Measurements from ENCODE around the gene ARHGEF1. TPM values are rescaled to one million over a fixed set of nuclear protein-coding genes. Genes with fewer than 3 reads are reported as not detected.
A peak's percentile ranks its signal among the peaks of the same experiment; 100 is the strongest.
"Not testable (repeated sequence)": the region's sequence is repeated elsewhere in the genome, so short reads cannot be mapped to it uniquely, and the experiment has no call there.

ARHGEF1 gene
- total RNA-seq, 1 donor from 2014 or later = 27.9 TPM

DNA sequence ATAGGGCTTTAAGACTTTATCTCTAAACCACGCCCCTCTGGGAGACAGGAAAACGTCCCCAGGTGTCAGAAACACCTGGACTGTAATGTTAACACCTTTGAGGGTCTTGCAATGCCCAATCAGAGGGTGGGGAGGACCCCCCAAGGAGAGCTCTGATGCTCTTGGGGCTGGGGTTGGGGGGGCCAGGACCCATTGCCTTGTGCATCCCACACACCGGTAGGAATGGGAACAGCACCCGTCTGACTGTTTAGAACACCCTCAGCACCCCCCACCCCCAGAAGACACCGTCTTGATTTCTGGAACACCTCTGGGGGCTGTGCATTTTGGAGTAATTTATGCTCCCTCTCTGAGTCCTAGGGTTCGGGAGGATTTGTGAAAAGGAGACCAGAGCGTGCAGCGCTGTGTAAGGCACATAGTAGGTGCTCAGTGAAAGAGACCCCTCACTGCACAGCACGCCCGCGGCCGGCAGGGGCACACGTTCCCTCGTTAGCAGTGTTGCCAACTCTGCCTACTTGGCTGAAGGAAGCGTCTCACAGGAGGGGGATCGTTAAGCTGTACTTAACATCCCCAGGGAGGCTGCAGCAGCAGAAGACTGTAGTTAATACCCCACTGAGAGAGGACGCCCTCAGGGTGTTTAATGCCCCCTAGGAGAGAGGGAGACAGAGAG is 48.1 kb downstream of the ARHGEF1 start:
- DNase-seq (ENCODE audit: low read depth in 2 of 2) = peak in 1 of 2 donors; percentile 15

DNA sequence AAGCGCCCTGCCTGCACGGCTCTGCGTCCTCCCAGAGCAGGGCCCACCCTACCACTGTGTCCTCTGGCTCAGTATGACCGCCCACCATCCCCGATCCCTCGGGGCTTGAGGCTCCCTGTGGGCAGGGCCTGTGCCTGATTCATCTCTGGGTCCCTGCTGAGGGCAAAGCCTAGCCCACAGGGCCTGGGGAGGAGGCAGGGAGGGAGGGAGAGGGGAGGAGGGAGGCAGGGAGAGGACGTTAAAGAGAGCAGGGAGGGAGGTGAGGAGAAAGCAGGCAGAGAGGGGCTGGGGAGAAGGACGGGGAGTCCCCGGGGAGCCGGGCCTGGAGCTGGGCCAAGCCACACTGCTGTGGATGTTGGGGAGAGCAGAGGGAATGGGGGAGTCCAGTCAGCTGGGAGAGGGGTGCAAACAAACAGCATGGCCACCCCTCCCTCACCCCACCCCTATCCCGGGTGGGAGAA is 49.3 kb downstream of the ARHGEF1 start:
- DNase-seq (ENCODE audit: low read depth in 2 of 2) = no peak

DNA sequence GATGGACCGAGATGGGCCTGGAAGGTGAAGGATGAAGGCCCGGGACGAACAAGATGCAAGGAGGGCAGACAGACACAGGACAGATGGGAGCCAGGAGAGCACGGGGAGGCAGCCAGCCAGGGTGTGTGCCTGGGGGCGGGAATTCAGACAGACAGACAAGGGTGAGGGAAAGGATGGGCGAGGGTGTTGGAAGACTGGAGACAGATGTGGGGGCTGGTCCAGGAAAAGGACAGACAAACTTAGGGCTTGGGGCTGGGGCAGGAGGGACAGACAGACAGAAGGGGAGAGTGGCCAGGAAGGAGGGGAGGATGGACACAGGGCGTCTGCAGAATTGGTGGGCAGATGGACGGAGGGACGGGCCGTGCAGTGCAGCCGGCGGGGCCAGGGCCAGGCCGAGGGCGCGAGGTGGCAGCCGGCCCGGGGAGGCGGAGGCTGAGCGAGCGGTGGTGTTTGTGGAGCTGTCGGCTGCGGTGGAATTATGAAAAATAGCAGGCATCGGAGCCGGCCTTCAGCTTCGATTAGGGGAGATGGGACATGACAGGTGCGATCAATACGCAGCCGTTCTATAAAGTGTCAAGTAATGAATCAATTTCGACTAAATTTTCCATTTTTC is 49.8 kb downstream of the ARHGEF1 start:
- no peak for DNase-seq (ENCODE audit: low read depth in 2 of 2)

DNA sequence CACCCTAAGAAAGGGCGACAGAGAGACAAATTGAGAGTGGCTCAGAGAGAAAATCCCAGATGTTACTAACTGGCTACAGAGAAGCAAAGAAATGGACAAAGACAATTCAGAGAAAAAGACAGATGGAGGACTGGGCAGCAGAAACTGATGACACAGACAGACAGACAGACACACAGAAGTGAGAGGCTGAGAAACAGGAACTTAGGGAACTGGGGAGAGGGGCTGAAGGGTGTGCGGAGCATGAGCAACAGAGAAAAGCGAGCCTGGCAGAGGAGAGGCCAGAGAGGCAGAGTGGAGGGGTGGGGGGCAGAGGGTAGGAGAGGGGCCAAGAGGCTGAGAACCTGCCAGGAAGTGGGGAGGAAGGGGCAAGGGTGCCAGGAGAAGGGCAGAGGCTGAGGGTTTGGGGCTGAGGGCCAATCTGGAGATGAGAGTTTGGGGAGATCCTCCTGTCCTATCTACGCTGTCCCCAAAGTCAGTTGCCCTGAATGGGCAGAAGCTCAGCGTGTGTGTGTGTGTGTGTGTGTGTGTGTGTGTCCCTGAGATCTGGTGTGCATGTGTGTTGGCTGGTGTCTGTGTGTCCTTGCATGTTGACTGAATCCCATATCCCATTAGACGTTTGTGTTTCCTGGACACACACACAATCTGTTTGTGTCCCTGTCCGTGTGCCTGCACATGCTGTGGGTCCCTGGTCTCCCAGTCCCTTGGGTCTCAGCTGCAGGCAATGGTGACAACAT is 50.9 kb downstream of the ARHGEF1 start:
- DNase-seq (ENCODE audit: low read depth in 2 of 2) = no peak

DNA sequence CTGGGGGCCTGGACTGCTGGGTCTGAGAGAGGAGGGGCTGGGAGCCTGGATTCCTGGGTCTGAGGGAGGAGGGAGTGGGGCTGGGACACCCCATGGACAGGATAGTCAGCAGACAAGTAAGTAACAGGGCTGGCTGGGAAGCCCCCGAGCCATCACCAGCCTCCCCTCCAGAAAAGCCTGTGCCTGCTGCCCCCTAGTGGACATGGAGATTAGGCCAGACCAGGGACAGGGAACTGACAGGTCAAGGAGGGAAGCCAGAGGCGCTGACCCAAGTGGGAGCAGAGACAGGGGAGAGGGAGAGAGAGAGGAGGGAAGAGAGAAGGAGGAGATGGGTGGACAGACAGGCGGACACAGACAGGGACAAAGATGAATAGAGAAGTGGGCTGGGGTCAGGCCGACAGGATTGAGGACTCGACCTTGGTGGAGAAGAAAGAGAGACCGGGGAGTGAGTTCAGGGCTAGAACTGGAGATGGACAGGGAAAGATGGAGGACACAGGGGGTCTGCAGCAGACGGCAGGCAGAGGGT is 51.9 kb downstream of the ARHGEF1 start:
- DNase-seq (ENCODE audit: low read depth in 2 of 2) = peak; percentile 21 to 58

DNA sequence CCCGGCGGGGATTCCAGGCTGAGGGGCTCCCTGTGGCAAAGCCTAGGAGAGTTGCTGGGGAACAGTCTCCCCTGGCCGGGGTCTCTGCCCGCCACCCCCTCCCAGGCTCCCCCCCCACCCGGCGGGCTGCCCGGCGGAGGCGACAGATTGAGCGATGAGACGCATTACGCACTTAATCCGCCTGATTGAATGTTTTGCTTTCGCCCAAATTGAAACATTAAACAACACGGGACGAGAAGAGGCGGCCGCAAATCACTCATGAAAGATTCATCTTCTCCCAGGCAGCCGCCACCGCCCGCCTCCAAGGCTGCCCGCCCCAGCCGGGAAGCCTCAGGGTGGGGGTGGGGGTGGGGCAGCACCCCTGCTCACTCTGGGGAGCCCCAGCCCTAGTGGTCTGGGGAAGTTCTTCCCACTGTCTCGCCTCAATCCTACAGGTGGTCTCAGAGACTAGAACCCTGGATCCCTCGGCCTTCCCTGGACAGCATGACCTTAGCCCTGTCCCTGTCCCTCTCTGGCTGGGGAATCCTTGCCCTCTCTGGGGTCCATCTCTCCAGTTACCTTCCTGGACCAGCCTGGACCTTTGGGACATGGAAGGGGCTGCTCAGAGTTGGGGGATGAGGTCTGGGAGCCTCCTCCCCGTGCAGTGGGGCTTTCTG is 52.9 kb downstream of the ARHGEF1 start:
- no peak for DNase-seq (ENCODE audit: low read depth in 2 of 2)

DNA sequence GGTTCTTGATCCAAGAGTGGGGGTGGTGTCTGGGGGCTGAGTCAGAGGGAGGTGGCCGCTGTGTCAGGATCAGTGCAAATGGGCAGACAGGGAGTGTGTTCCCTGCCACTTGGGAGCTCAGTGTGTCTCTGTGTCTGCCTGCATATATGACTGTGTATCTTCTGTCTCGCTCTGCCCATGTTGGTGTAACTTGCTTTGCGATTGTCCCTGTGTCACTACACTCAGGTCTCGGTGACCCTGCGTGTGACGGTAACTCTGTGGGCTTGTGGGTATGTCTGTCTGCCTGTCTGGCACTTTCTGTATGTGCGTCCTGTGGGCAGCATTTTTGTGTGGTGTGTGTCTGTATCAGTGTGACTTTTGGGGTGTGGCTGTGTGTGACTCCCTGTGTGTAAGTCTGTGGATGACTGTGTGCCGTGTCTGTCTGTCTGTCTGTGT is 53.4 kb downstream of the ARHGEF1 start:
- DNase-seq (ENCODE audit: low read depth in 2 of 2) = no peak

DNA sequence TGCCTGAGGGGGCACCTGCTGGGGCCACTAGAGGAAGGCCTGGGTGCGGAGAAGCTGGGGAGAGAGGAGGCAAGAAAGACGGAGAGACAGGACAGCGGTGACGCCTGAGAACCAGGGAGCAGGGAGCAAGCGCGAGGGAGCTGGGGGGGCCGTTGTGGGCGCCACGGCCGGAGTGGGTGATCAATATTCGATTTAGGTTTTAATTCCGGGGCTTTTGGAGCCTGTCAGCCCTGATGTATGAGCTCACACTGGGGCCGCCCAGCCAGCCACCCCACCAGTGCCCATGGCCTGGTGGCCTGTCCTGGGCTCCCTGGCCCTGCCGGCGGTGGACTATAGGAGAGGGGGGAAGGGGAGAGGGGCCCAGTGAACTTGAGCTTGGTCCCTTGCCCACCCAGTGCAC is 54.0 kb downstream of the ARHGEF1 start:
- DNase-seq (ENCODE audit: low read depth in 2 of 2) = no peak

DNA sequence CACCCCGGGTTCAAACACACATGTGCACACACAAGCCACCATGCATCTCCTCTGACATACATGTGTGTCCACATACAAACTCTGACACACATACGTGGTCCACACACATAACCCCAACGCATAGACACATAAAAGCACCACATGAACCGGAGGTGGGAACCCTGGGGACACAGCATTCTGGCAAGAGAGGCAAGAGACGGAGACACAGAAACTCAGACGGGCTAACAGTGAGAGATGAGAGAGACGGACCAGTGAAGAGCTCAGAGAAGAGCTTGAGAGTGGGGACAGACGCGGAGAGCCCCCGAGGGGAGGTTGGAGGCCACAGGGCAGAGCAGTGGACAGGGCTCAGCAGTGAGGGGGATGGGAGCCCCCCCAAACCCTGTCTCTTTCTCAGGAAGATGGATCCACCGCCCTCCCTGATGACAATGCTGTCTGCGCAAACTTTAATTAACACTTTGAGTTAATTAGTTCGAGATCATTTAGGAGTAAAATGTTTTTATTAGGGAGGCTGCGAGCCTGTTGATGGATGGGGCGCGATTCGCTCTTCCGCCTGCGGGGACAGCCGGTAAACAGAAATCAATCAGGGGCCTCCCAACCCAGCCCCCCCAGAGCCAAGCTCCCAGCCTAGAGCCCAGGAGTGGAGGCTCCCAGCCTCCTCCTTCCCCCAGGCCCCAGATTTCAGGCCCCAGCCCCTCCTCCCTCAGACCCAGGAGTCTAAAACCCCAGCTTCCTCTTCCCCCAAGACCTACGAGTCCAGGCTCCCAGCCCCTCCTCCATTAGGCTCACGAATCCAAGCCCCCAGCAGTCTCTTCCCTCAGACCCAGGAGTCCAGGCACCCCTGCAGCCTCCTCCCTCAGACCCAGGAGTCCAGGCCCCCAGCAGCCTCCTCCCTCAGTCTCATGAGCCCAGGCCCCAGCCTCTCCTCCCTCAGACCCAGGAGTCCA is 54.8 kb downstream of the ARHGEF1 start:
- no peak for DNase-seq (ENCODE audit: low read depth in 2 of 2)

DNA sequence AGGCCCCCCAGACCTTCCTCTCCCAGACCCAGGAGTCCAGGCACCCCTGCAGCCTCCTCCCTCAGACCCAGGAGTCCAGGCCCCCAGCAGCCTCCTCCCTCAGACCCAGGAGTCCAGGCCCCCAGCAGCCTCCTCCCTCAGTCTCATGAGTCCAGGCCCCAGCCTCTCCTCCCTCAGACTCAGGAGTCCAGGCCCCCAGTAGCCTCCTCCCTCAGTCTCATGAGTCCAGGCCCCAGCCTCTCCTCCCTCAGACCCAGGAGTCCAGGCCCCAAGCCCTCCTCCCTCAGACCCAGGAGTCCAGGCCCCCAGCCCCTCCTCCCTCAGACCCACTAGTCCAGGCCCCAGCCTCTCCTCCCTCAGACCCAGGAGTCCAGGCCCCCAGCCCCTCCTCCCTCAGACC is 56.2 kb downstream of the ARHGEF1 start:
- DNase-seq (ENCODE audit: low read depth in 2 of 2) = not testable (repeated sequence)

DNA sequence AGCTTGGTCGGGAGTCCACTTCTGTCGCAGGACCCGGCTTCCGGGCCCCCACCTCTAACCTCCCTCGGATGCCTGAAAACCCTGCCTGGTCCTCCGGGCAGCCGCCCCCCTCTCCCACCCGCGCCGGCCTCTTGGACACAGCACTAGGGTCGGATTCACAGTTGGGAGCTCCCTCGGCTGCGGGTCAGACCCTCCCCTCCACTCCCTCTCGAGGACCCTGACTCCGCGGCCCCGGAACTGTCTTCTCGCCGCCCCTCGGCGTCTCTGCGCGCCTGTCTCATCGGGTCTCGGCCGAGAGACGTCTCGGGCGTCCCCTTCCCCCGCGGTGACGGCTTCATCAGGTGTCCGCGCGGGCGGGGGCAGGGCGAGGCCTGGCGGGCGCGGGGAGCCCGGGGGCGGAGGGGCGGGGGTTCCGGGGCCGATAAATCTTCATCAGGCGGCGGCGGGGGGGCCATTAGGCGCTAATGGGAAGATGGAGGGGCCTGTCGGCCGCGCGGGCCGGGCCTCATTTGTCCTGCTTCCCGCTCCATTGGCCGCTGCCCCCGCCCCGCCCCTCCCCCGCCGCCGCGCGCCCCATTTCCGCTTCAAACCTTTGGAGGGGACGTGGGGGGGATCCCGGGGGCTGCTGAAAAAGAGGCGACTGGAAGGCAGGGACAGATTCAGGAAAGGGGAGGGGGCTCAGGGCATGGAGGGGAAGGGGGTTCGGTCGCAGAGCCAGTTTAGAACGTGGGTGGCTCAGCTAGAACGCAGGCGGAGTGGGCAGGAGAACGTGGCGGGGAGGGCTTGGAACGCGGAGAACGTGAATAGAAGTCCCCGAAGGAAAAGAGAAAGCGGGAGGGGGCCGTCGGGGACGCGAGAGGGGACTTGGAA is 57.1 kb downstream of the ARHGEF1 start:
- no peak for DNase-seq (ENCODE audit: low read depth in 2 of 2)

DNA sequence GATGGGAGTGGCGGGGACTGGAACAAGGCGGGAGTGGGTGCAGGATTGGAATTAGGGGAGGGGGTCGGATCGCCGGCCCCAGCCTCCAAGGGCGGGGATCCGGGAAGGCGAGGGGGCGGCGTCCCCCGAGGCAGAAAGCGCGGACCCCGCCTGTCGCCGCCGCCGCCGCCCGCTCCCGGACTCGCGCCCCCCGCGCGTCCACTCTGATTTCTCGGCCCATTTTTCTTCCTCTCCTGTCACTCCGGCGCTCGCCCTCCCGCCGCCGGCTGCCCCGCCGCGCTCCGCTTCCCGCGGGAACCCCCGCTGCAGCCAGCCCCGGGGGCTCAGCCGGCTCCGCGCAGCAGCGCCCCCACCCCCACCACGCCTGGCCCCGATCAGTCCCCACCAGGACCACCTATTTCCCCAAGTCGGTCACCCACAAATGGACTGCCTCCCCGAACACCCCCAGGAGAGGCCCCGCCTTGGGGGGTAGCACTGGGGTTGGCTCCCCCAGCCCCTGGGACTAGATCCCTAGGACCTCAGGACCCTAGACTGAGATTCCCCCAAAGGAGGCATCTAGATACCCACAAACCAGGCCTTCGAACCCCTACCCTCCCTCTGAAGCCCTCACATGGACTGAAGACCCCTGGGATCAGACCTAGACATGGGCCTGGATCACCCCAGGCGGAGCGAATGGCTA is 57.9 kb downstream of the ARHGEF1 start:
- DNase-seq (ENCODE audit: low read depth in 2 of 2) = no peak

DNA sequence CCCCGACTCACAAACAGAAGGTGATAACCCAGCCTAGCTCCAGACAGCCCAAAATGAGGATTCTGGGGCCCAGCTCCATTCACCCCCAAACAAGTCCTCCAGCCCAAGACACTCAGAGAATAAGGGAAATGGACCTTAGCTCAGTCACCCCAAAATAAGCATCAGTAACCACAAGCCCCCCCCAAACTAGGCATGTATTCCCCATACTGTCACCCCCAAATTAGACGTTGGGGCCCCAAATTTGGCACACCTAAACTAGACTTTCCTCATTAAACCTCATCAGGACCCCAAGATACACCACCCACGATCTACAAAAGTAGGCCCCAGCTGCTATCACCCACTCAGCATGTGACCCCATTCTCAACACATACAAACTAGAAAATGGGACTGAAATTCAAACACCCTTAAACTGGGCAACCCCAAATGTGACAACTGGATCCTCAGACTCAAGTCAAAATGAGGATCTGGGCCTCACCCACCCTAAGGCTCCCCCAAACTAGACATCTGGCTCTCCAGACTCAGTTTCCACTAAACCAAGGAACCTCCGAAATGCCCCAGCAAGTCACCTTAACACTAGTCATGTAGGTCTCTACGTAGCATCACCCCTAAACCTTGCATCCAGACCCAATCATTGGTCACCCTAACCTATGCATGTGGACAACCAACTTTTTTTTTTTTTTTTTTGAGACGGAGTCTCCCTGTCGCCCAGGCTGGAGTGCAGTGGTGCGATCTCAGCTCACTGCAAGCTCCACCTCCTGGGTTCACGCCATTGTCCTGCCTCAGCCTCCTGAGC is 58.6 kb downstream of the ARHGEF1 start:
- DNase-seq (ENCODE audit: low read depth in 2 of 2) = no peak

DNA sequence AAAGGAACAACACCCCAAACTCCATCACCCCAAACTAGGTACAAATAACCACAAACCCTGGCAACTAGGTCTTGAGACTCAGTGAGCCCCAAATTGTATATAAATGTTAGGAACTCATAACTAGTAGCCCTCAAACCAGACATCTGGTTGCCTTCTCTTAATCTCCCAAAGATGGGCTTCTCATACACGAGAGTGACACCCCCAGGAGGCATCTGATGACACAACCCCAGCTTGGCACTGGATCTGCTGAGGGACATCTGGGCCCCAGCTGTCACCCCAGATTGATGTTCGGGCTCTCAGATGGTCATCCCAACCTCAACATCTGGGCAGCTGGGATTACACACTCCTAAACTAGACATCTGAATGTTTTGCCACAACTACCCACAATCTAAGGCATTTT is 61.4 kb downstream of the ARHGEF1 start:
- DNase-seq (ENCODE audit: low read depth in 2 of 2) = no peak

DNA sequence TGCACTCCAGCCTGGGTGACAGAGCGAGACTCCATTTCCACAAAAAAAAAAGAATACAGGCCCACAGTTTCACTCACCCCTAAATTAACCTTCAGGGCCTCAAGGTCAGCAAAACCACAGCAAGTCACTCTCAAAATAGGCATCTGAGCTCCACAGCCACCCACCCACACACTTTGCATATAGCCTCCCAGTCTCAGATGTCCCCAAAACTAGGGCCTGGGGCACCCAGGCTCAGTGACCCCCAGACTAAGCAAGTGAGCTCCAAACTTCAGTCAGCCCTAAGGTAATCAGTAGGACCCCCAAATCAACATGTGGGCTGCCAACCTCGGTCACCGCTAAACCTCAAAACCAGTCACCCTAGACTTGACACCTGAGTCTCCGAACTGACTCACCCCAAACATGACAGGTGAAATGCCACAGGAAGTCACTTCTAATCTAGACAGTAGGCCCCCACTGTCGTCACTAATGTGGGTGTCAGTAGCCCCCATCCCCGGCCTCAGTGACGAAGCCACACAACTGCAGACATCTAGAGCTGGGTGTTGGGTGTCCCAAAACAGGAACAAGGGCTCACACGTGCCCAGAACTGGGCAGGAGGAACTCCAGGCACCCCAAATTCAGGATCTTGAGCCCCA is 62.3 kb downstream of the ARHGEF1 start:
- no peak for DNase-seq (ENCODE audit: low read depth in 2 of 2)

DNA sequence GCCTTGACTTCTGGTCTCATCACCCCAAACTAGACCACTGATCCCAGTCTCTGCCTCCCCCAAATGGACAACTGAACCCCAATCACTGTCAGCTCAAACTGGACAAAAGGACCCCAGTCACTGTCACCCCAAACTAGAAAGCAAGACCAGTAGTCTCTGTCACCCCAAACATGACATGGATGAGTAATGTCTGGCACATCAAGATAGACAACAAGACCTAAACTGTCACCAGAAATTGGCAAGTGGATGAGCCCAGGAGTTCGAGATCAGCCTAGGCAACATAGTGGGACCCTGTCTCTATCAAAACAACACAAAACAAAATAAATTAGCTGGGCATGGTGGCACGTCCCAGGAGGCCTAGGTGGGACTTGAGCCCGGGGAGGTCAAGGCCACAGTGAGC is 64.1 kb downstream of the ARHGEF1 start:
- DNase-seq (ENCODE audit: low read depth in 2 of 2) = no peak

DNA sequence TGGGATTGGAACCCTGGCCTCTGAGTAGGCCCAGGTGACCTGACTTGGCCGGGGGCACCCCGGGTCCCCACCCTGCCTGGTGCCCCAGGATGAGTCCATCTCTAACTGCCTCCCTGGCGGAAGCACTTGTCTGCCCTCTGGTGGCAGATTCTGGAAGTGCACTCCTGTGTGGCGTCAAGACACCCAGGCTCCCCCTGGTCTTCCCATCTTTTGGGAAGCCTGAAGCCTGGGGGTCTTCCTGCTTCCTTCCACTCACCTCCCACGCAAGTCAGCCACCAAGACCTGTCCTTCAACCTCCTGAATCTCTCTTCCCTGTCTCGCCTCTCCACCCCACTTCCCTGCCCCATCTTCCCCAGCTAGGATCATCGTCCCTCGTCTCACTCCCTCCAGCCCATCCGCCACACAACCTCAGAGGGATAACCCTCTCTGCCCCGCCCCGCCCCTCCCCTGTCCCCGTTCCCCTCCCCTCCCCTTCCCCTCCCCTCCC is 68.7 kb downstream of the ARHGEF1 start:
- DNase-seq (ENCODE audit: low read depth in 2 of 2) = peak; percentile 40 to 57

DNA sequence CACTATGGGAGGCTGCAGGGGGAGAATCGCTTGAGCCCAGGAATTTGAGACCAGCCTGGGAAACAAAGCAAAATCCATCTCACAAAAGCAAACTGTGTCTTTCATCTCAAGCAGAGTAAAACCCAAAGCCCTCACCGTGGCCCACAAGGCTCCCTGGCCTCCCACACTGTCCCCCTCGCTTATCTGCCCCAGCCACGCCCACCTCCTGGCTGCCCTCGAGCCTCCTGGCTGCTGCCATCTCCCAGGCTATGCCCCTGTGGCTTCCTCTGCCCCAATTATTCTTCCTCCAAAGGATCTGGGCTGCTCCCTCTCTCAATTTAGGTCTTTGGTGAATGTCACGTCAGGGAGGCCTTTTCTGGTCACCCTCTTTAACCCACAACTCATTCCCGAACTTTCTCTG is 72.5 kb downstream of the ARHGEF1 start:
- no peak for DNase-seq (ENCODE audit: low read depth in 2 of 2)

Data from dermis microvascular lymphatic vessel endothelial cell (primary cell).